Measurements from ENCODE around the gene DLL3. TPM values are rescaled to one million over a fixed set of nuclear protein-coding genes. Genes with fewer than 3 reads are reported as not detected.

Gene DLL3
- total and polyA plus RNA-seq, 9 of the 15 experiments (the other 6 are each of a cell fraction or from before 2014, with no cell fraction given), result 0.80 to 6.3 (median 1.2) TPM

DNA sequence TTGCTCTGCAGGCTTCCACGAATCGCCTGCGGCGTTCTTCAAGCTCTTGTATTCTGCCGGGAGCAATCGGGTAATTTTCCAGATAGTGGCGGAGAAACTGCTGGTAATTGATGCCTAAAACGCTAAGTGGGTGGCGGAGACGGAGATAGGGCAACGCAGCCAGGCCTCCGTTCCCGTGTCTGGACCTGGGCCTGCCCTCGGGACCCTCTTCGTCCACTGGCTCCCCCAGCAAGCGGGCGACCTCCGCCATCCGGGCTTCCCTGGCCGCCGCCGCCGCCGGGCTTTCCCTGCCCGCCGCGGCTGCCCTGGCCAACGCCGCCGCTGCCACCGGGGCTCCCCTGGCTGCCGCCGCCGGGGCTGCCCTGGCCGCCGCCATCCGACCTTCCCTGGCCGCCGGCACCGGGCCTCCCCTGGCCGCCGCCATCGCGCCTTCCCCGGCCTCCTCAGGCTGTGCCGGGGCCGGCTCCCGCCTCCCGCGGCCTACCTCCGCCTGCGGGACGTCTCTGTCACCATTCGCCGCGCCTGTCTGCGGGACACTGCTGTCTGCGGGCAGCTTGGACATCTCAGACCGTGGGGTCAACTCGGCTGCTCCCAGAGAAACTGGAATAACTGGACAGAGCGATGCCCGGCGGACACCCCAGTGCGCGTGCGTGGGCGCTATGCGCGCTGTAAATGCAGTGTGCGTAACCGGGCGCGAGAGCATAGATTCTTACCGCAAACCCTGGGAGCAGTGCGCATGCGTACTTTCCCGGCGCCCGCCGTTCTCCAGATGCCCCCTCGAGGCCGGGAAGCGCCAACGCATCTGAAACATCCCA, 41.0 kb downstream of the DLL3 start, which contains the start of gene EID2 (continued):
- TF ChIP-seq SMAD4 (CRISPR knock-in tag; conservative IDR thresholded peaks at IDR 0.05) (peak; percentile 69), SAFB (IDR thresholded peaks at IDR 0.05; ENCODE audit: borderline replicate concordance, low read depth, low read length) (no peak), TCF7 (IDR thresholded peaks at IDR 0.05; ENCODE audit: borderline replicate concordance) (0 out of 2 replicates have a peak, but pooled peaks have one; percentile 15), TAF9B (IDR thresholded peaks at IDR 0.05; ENCODE audit: partially characterized antibody) (no peak), CBFB (CRISPR knock-in tag; IDR thresholded peaks at IDR 0.05) (no peak), SRF (CRISPR knock-in tag; IDR thresholded peaks at IDR 0.05) (0 out of 4 replicates have a peak, but pooled peaks of 1 of the 2 experiments have one; percentile 41), LEF1 (IDR thresholded peaks at IDR 0.05) (no peak), TBL1XR1 (IDR thresholded peaks at IDR 0.05; ENCODE audit: low read length in 2 of 2) (peak in 1 of 2 experiments; percentile 43; a peak in 1 of 4 replicates), L3MBTL2 (IDR thresholded peaks at IDR 0.05) (peak; percentile 74), HDAC8 (tag; IDR thresholded peaks at IDR 0.05) (no peak), ZNF75A (CRISPR knock-in tag; IDR thresholded peaks at IDR 0.05) (no peak), RB1 (IDR thresholded peaks at IDR 0.05; ENCODE audit: low read depth) (peak; percentile 79; the same call in 1 of the 2 replicates), RFX7 (CRISPR knock-in tag; IDR thresholded peaks at IDR 0.05) (no peak), XRCC5 (IDR thresholded peaks at IDR 0.05; ENCODE audit: low read depth, low read length) (0 out of 2 replicates have a peak, but pooled peaks have one; percentile 53), ZNF431 (CRISPR knock-in tag; IDR thresholded peaks at IDR 0.05) (peak; percentile 8; the same call in 1 of the 2 replicates), ATF1 (CRISPR knock-in tag; IDR thresholded peaks at IDR 0.05) (no peak), ATF1 (tag; IDR thresholded peaks at IDR 0.05) (peak; percentile 68), SAP30 (IDR thresholded peaks at IDR 0.05; ENCODE audit: borderline replicate concordance, insufficient read depth, low read depth, low read length, poor library complexity, severe bottlenecking) (peak; percentile 32), ZFX (CRISPR knock-in tag; IDR thresholded peaks at IDR 0.05) (peak; percentile 94), TBP (optimal IDR thresholded peaks at IDR 0.05; ENCODE audit: low read depth, low read length) (peak; percentile 82)
- TF ChIP-seq, protein P1, sequence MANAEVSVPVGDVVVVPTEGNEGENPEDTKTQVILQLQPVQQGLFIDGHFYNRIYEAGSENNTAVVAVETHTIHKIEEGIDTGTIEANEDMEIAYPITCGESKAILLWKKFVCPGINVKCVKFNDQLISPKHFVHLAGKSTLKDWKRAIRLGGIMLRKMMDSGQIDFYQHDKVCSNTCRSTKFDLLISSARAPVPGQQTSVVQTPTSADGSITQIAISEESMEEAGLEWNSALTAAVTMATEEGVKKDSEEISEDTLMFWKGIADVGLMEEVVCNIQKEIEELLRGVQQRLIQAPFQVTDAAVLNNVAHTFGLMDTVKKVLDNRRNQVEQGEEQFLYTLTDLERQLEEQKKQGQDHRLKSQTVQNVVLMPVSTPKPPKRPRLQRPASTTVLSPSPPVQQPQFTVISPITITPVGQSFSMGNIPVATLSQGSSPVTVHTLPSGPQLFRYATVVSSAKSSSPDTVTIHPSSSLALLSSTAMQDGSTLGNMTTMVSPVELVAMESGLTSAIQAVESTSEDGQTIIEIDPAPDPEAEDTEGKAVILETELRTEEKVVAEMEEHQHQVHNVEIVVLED (CRISPR knock-in tag; IDR thresholded peaks at IDR 0.05), result peak; percentile 77
- TF ChIP-seq, protein P2, sequence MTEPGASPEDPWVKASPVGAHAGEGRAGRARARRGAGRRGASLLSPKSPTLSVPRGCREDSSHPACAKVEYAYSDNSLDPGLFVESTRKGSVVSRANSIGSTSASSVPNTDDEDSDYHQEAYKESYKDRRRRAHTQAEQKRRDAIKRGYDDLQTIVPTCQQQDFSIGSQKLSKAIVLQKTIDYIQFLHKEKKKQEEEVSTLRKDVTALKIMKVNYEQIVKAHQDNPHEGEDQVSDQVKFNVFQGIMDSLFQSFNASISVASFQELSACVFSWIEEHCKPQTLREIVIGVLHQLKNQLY (CRISPR knock-in tag; conservative IDR thresholded peaks at IDR 0.05), result peak in 1 of 2 experiments; percentile 74; a peak in 1 of 4 replicates
- TF ChIP-seq, protein P3, sequence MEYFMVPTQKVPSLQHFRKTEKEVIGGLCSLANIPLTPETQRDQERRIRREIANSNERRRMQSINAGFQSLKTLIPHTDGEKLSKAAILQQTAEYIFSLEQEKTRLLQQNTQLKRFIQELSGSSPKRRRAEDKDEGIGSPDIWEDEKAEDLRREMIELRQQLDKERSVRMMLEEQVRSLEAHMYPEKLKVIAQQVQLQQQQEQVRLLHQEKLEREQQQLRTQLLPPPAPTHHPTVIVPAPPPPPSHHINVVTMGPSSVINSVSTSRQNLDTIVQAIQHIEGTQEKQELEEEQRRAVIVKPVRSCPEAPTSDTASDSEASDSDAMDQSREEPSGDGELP (CRISPR knock-in tag; IDR thresholded peaks at IDR 0.05; ENCODE audit: borderline replicate concordance), result peak; percentile 39; the same call in 1 of the 2 replicates
- TF ChIP-seq, protein P4, sequence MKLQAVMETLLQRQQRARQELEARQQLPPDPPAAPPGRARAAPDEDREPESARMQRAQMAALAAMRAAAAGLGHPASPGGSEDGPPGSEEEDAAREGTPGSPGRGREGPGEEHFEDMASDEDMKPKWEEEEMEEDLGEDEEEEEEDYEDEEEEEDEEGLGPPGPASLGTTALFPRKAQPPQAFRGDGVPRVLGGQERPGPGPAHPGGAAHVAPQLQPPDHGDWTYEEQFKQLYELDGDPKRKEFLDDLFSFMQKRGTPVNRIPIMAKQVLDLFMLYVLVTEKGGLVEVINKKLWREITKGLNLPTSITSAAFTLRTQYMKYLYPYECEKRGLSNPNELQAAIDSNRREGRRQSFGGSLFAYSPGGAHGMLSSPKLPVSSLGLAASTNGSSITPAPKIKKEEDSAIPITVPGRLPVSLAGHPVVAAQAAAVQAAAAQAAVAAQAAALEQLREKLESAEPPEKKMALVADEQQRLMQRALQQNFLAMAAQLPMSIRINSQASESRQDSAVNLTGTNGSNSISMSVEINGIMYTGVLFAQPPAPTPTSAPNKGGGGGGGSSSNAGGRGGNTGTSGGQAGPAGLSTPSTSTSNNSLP (IDR thresholded peaks at IDR 0.05; ENCODE audit: borderline replicate concordance, low read depth, low read length), result no peak

Measured in K562 (cell line).